Activated T-cell treated with anti-CD3 and anti-CD28 coated beads, Interleukin-2, amount 50 U/mL, for 48 hours (primary cell): ENCODE results near the gene TNC.

Source experiments
- DNase-seq, 2 experiments: peaks; one replicate each; pipeline ENCODE4 v3.0.0-alpha.2; 2020

Gene TNC

DNA sequence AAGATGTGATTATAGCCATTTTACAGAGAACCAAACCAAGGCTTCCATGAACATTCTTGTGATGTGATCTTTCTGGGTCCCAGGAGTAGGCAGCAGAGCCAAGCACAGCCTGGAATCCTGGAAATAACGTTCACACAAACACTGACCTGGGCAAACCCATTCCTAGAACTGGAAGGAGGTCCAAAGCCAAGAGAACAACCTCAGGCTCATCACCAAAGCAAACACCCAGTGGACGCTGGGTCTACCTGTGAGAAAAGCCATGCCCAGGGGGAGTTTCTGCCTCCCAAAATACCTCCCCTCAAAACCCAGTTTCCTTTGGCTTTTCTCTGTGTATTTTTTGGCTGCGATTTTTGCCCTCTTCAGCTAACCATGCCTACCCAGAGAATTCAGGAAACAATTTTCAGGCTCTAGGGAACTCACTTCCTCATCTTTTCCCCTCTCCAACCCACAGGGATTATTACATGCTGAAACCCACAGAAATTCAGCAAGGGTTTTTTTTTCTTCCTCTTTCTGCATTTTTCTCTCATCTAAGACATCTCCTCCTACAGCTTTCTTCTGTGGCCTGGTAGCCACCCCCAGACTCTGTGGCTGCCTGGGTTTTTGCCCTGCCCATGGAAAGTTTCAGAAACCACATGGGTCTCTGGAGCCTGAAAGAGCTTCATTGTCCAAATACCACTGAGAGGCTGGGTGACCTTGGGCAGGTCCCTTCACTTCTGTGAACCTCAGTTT is 75.0 kb downstream of the TNC start:
- peak; percentile 52 to 61 for DNase-seq

DNA sequence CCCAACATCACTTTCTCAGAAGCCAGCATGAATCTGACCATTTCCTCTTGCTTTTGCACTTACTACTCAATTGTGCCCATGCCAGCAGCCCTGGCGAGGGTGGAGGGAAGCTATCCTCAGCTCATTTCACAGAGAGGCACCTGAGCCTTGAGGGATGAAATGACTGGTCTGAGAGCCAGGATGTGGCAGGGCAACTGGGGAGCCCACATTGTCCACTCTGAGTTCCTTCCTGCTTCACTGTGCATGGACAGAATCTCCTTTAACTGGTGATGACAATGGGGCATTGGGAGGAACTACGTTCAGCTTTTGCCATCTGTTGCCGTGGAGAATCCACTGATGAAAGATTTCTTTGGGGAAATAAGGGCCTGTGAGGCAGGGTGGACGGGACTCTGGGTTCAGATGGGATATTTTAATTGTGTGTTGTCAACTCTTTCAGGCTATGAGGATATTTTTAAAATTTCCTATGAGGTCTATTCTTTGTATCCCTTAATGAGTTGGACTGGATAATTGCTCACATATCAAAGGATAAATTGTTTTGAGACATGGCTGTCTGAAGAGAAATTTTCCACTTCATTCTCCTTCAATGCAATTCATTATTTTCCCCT is 78.3 kb downstream of the TNC start:
- DNase-seq: no peak

DNA sequence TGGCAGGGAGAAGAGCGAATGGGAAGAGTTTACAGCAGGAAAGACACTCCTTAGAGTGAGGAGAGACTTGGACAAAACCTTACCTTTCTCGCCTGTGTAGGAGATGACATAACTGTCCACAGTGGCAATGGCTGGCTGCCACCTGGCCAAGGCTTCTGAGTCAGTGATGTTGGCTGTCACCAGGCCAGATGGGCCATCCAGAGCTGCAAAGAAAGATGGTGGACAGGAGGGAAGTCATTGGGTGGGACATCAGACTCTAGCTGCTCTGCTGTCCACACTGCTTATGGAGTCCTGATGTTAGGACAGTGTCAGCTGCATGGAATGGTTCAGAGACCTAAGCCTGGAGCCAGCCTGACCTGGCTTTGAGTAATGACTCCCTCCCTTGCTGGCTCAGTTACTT is 79.8 kb downstream of the TNC start:
- no peak for DNase-seq

DNA sequence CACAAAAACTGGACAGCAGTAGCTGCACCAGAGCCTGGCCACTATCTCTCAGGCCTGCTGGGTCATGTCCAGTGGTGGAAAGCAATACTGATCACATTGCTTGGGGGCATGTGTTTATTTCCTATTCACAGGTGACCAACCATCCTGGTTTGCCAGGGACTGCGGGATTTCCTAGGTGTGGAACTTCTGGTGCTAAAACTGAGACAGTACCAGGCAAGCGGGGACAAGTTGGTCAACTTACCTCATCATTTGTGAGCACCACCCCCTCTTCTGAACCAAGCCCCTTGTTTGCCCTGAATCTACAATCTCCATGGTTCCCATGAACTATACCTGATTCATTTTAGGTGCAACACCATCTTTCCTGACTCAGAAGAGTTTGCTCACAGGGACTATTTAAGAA is 81.3 kb downstream of the TNC start:
- peak; percentile 36 to 39 for DNase-seq

DNA sequence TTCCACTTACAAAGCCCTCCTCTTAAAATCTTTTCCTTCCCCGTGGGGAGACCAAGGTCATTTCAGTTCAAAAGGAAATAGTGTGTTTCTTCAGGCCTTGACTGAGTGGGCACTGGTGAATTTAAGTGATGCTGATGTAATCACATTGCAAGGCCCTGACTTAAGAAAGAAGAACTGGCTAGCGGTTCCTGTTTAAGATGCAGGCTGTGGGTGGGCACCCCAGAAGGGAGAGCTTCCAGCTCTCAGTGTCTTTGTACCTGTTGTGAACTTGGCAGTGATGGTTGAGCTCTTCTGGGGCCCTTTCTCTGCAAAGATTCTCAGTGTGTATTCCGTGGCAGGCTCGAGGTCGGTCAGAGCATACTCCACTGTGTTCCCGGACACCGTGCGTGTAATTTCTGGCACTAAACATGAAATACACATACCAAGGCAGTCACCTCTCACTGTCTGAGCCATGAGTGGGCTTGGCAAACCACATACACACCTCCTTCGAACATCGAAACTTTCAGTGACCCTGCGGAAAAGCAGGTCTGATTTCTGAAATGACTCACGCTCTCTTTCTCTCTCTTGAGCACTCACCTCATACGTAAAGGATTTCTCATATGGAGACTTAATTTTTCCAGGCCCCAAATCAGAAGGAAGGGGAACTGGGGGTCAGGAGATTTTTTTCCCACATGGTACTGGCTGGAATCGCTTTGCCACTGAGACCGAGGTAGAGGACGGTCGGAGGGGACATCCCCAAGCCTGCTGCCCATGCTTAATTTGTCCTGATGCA is 81.9 kb downstream of the TNC start:
- DNase-seq: peak; percentile 73 to 75

DNA sequence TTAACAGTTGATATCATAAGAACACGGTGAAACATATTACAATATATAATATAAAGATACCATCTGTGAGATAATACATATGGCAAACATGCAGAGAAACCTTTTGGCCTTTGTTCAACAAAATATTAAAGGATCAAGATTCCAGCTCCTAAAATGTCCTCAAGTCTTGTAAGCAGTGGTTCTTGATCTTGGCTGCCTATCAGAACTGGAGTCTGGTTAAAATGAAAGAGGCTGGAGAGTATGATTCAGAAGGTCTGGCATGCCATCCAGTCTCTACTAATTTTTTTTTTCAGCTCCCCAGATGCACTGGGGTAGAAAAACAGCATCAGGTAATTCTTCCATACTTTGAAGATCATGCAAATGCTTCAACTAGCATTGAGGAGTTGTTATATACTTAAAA is 83.2 kb downstream of the TNC start:
- no peak for DNase-seq

DNA sequence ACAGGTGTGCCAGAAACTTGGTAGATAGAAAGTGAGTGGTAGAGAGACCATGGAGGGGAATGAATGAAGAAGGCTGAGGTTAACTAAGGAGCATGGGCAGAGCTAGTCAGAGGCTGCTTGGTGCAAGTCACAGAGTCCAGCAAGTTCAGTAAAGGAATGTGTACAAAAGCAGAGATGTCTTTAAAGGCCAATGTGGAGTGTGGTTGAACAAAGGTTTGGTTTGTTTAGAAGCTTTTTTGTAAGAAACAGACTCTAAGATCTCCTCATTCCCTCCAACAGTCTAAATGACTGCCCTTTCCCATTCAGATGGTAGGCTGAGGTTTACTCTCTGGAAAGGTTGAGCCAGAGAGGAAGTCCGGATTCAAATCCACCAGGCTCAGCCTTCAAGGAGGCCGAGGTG is 84.2 kb downstream of the TNC start:
- no peak for DNase-seq

DNA sequence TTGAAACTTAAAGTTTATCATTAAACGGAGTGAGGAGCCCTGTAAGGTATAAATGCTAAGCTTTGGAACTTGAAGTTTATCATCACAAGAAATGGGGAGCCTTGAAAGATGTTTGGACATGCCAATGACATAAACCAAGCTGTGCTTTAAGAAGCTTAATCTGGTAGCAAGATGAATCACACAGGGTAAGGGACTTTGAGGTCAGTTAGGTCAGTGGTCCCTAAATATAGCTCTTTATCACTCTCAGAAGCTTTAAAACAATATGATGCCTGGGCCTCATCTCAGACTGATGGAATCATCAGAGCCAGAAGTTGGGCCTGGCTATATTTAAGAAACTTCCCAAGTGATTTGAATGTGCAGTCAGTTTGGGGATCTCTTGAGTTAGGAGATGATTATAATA is 85.7 kb downstream of the TNC start:
- DNase-seq: no peak

DNA sequence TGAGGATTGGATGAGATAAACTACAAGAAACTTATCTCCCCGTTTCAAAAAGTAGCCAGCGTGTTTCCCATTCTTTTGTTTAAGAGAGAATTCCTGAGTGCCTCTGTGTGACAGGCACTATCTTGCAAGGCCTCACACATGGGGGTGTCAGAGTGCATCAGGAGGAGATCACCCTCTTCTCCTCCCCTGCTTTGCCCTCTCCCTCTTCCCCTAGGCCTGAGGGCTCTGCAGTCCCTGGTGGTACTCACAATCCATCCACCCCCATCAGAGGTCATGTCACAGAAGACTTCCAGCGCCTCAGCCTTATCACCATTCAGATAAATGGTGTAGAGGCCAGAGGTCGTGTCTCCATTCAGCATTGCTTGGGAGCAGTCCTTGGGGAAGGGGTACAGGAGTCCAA is 88.0 kb downstream of the TNC start:
- no peak for DNase-seq

DNA sequence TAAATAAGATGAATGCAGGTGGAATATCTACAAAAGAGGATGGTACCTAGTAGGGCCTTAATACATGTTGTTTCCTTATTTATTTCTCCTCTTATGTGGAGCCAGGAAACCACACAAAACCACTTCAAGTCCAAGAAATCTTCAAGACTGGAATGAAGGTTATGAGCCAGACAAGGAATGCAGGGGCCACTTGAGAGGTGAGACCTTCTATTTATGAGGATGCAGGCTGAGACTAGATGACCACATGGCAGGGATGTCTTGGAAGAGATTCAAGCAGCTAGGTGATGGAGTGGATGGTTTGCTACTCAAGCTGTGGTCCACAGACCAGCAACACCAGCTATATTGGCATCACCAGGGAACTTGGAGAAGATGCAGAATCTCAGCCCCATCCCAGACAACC is 92.2 kb downstream of the TNC start:
- no peak for DNase-seq

DNA sequence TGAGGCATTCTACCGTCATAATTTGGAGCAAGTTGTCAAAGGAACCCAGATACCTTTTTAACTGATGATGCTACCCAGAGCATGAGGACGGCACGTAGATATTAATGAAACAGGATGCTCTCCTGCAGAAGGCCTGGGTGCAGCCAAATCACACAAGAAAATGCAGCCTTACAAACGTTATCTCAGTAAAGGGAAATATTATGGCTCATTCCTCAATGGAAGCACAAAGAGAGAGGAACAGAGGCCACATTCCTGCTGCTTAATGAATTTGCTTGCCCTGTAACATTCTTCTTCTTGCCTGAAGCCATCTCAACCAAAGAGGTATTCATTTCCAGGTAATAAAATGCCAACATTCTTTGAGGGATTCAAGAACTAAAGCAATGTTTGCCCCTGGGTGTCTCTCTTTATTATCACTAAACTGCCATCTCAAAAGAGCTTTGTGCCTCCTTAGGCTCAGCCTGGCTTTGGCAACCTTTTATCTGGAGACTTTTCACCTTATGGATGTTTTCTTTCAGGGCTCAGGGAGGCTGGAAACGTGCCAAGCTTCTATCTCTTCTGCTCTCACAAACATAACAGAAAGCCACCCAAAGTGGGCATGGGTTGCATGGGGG is 92.9 kb downstream of the TNC start:
- DNase-seq: no peak

DNA sequence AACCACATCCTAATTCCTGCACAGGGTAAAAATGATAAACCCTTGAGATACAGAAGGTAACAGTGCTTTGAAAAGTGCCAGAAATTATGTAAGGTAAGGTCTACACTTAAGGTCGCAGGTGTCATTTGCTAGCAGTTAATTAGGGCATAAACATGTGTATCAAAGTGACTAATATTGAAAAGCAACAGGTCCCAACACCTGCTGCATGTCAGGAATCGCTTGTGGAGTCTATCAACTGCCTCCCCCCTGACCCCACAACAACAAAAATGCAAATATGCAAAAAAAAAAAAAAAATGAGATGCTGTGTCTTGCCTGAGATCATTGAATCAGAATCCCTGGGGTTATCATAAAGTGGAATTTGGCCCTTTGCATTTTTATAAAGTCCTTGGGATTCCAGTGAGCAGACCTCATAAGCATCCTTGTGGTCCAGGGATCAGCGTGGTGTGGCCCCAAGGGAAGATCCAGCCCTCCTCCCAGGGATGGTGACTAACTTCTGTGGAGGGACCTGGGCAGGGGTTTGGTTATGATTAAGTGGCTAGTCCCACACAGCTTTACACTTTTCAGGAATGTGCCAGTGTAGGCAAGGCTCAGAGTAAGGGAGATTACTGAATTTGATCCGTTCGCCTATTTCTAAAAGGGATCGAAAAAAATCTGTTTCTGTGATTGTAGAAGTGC is 95.1 kb downstream of the TNC start:
- no peak for DNase-seq

DNA sequence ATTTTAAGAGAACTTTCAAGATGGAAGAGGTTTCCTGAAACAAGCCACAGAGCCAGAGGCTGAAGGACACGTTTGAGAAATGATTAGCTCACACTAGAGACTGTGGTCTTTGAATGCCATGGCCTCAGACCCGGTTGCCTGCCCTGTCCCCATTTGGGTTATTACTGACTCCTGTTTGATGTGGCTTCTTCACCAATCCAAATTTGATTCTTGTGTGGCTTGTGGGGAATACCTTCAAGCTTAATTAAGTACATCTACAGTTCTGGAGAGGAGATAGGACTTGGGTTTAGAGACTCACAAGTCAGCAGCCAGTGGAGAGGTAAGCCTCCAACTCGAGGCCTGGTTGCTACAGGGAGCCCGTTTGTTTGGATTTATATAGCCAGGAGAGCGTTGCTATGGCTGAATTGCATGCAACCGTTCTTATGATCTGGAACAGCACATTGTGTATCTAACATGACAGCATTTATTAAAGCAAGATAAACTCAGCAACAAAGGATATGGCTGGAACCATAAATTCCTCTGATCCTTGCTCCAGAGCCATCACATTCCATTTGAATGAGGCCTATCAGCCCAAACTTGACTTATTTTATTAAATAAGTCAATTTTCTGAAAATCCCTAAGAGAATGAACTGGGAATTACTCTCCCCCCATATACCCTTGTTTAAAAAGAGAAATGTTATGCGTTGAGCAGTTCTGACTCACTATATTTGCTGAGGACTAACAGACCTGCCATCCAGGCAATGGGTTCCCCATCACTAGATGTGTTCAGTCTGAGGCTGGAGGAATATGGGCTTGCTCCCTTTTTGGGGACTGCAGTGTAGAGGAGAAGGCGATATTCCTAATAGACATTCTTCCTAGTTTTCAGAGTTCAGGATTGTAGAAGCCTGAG is 99.2 kb downstream of the TNC start:
- no peak for DNase-seq

DNA sequence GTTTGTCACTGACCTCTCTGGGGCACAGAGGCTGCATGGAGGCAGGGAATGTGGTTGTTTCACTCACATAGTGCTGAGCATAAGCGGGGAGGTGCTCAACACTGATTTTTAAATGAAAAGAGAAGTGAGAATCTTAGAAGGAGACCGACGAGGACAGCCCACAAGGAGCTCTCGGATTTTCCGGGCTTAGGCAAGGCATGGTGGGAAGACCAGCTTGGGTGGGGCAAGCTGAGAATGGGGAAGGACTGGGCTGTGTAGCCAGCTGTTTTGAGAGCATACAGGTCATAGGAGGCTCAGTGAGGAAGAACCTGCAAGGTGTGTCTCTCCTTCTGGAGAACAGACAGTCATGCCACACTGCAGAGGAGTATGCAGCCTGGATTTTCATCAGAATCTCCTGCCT is 101.6 kb downstream of the TNC start:
- DNase-seq: no peak

DNA sequence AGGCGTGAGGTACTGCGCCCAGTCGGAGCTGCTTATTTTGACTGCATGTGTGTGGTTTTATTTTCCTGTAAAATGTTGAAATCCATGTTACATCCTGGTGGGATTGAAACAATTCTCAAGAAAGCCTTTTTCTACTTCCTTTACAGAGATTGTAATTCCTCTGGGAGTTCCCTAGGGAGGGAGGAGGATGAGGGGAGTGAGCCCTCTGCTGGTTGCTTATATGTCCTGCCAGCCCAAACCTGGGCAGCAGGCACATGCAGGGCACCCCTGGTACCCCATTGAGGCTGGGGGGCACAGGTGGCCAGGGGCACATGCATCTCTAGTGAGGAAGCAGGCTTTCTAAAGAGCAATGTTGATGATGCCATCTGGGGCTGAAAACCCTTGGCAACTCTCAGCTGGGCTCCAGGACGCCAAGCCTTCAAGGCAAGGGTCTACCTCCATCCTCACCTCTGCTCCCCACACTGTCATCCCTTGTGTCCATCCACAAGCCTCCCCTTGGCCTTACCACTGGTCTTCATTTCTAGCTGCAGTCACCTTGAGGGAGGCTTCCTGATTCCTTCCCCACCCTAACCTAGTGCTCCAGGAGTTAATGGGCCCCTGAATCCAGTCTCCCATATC is 102.8 kb downstream of the TNC start:
- no peak for DNase-seq

DNA sequence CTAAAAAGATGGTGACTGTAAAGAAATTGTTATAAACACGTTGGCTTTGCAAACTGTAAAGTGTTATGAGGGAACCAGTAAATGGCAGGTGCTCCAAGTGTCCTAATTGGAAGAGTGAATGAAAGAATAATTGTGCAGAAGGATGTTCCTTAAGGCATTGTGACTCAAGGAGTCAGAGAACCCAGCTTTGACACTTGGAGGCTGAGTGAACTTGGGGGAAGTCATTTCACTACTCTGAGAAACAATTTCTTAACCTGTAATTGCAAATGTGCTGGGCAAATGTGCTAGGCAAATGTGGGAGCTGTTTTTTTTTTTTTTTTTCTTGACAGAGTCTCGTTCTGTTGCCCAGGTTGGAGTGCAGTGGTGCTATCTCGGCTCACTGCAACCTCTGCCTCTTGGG is 103.5 kb downstream of the TNC start:
- no peak for DNase-seq

DNA sequence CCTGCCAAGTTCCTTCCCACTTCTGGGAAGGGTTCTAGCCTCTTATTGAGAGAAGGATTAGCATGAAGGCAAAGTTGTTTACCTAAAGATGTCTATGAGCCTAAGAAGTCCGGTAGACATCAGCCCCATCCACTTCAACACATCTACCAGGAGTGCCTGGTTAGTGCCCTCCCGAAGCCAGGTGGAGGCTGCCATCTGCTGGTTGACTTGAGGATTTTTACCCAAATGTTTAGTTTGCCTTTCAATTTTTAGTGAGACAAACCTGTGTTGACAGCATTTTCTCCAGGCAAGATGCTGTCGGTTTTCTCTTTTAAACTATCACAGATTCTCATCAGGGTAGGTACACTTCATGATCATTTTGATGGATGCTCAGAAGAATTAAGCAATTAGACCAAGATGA is 104.0 kb downstream of the TNC start:
- peak; percentile 82 to 85 for DNase-seq

DNA sequence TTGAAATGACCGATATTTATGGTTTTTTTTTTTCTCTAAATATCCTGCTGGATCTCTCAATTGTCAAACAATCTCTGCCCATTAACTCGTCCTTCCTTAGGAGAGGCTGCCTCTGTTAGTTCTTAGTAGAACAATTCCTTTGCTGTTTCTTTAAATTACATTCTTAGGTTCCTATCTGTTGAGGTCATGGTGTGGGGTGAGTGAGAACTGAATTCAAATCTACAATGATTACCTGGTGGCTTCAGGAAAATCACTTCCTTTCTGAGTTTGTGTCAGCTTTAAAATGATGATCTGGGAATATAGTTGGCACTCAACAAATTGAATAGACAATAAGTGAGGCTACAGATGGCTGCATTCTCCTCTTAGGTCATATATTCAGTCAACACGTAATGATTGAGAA is 105.5 kb downstream of the TNC start:
- DNase-seq: no peak

DNA sequence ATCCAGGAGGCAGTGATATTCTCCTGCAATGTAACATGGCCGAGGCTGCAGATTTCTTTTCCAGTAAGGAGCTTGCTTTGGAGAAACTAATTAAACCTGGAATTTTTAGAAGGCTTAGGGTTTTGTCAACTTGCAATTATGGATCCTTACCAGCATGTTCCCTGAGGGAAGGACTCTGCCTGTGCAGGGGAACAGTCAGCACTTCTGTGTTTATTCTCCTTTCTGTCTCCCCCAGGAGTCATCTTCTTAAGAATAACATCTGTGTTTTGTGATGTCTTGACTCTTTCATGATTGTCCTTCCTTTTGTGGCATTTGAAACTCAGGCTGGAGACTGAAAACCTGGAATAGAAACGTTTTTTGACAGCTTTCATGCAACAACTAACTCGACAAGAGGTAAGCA is 107.1 kb downstream of the TNC start:
- DNase-seq: no peak

DNA sequence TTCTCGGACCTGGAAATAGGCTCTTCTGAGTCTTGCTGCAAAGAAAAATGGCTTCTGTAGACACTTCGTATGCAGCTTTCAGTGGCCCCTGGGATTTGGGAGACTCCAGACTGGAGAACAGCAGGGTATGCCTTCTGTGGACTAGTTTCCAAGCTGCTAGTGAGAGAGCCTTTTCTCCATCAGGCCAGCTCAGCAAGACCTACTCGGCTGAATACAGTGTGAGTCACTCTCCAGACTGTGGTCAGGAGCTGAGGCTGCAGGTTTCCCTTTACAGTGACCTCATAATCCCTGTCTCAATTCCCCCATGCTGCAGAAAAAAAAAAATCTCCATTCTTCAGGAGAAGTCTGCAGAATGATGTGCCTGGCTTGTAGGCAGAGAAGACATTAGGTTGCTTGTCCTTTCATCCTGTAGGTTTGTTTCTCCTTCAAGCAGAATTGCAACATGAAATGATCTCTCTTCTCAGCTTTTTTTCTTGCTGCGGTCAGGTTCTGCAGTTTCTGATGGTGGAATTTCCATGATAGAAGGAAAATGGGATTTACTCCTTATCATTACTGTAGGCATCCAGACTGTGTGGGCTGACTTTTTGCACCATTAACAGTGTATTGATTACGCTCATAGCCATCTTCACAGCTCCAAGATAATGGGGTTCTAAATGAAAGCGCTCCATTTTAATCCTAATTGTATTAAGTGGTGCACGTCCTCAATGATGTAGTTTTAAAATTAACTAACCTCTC is 109.3 kb downstream of the TNC start:
- DNase-seq: peak; percentile 50 to 61

DNA sequence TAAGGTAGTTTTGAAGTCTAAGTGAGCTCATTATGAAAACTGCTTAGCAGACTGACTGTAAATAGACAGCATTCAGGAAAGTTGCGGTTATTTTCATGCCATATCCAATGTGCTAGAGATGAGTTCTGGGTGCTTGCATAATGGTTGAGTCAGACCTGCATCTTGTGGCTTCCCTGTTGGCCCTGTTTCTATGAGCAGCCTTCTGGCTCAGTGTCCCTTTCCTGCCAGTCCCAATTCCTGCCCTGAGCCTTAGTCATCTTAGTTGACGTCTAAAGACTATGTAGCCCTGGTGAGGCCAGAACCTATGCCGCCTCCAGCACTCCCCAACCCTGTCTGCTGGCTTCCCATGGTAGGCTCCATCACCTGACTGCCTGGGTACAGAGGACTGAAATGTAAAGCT is 111.3 kb downstream of the TNC start:
- peak; percentile 56 to 63 for DNase-seq
